Calu3 (cell line): ENCODE measurements around the gene SUMO3. TPM values are rescaled to one million over a fixed set of nuclear protein-coding genes. Genes with fewer than 3 reads are reported as not detected.
A peak's percentile ranks its signal among the peaks of the same experiment; 100 is the strongest.

ENCODE experiments used
- BruUV-seq: library from RNA; stranded (reverse); fragments of 400-500 nt; replicated peaks from 2 replicates; lab custom pipeline; 2021; lab: Mats Ljungman, UMichigan
- CTCF ChIA-PET: fragments of 300-600 bp; sonication (Branson Sonifier 250); formaldehyde crosslinking; loops from one replicate; lab custom pipeline; 2022; ENCODE audit warnings: antibody characterized with exemption; lab: Charles Lee
- DNase-seq: peaks from one replicate; pipeline ENCODE4 v3.0.0; 2022
- H3K27ac Mint-ChIP-seq: one replicate; pipeline ENCODE4 v1.8.0; 2022; ENCODE audit warnings: mixed read lengths; ENCODE audit not compliant: unreplicated experiment
- H3K27me3 Mint-ChIP-seq: one replicate; pipeline ENCODE4 v1.8.0; 2022; ENCODE audit warnings: mixed read lengths; ENCODE audit not compliant: unreplicated experiment
- H3K36me3 Mint-ChIP-seq: one replicate; pipeline ENCODE4 v1.8.0; 2022; ENCODE audit warnings: mild to moderate bottlenecking, moderate library complexity, mixed read lengths; ENCODE audit not compliant: insufficient read depth, unreplicated experiment
- H3K4me1 Mint-ChIP-seq: one replicate; pipeline ENCODE4 v1.8.0; 2022; ENCODE audit warnings: mild to moderate bottlenecking, low read depth, mixed read lengths; ENCODE audit not compliant: unreplicated experiment
- H3K4me3 Mint-ChIP-seq: one replicate; pipeline ENCODE4 v1.8.0; 2022; ENCODE audit warnings: mild to moderate bottlenecking, low read depth, moderate library complexity, mixed read lengths; ENCODE audit not compliant: unreplicated experiment
- H3K9me3 Mint-ChIP-seq: one replicate; pipeline ENCODE4 v1.8.0; 2022; ENCODE audit warnings: low read depth, mixed read lengths; ENCODE audit not compliant: unreplicated experiment
- CTCF ChIP-seq: fragments of 200-600 bp; IDR thresholded peaks from one replicate; pipeline ENCODE4 v1.8.0; 2022; ENCODE audit warnings: antibody characterized with exemption; ENCODE audit not compliant: unreplicated experiment
- intact Hi-C: fragments of 100-400 bp; cut with micrococcal nuclease; formaldehyde crosslinking; loops from one replicate; pipeline ENCODE4 v1.10.0; 2022; ENCODE audit not compliant: unreplicated experiment
- total RNA-seq: library from RNA; stranded (reverse); gene quantifications from 2 replicates; pipeline ENCODE4 v1.2.3, GENCODE V29; 2022

SUMO3 gene
- total RNA-seq, 1 experiment from 2014 or later = 56.7 TPM

GRCh38 chr21:44853601-44854390 lies 35.9 kb upstream of the SUMO3 start:
- H3K27ac Mint-ChIP-seq = no peak overlapping the region
- peaks cover 18% of the 10 kb centered on the region for H3K36me3 Mint-ChIP-seq
- H3K4me3 Mint-ChIP-seq = no peak overlapping the region

DNA sequence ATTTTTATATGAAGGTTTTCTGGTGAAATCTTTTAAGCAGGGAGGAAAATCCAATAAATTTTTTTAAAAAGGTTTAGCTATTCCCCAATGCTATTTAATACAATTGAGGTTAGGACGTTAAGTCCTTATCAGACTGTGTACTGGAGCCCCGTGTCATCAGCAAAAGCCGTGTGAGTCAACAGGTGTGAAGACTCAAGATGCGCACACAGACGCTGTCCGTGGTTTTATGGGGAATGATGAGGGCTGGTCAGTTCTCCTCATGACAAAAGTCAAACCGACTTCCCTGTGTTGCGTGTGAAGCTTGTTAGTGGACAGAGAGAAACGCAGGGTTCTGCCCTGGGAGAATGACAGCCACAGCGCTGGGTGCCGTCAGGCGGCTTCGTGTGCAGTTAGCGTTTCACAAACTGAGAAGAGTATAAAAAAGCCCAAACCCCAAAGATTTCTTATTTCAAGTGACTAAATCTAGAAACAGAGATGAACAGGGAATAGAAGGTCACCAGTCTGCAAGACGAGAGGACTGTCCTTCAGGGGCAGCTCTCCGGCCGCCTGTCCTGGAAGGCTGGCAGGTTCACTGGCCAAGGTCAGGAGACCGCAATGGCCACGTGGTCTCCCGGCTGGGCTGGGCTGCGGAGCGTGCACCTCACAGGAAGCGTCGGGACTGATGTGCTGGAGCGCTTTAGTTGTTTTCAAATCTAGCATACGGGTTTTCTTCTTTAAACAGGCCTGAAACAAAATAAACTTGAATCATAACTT lies 33.2 kb upstream of the SUMO3 start:
- BruUV-seq = no TSS peak
- Mint-ChIP-seq H3K27ac (no peak overlapping the region), H3K9me3 (no peaks in the 10 kb centered on the region), H3K36me3 (peaks cover 21% of the 10 kb centered on the region), H3K4me3 (no peak overlapping the region), H3K4me1 (no peaks in the 10 kb centered on the region), H3K27me3 (no peaks in the 10 kb centered on the region)
- CTCF ChIA-PET = no interaction called here
- no peak for TF ChIP-seq CTCF
- DNase-seq = no peak
- intact Hi-C loops = no loop called here

More at GRCh38 chr21:44853601-44854390, 35.9 kb upstream of the SUMO3 start:
- Mint-ChIP-seq H3K27me3 (no peaks in the 10 kb centered on the region), H3K4me1 (no peaks in the 10 kb centered on the region), H3K9me3 (no peaks in the 10 kb centered on the region)
- no peak for TF ChIP-seq CTCF
- DNase-seq = no peak
- intact Hi-C loops = no loop called here
- CTCF ChIA-PET = interaction anchor here (0.7 kb wide), 1 partner anchor 38 kb away, joined by 8 read pairs; no protein-coding TSS in a partner anchor
- BruUV-seq = no TSS peak

DNA sequence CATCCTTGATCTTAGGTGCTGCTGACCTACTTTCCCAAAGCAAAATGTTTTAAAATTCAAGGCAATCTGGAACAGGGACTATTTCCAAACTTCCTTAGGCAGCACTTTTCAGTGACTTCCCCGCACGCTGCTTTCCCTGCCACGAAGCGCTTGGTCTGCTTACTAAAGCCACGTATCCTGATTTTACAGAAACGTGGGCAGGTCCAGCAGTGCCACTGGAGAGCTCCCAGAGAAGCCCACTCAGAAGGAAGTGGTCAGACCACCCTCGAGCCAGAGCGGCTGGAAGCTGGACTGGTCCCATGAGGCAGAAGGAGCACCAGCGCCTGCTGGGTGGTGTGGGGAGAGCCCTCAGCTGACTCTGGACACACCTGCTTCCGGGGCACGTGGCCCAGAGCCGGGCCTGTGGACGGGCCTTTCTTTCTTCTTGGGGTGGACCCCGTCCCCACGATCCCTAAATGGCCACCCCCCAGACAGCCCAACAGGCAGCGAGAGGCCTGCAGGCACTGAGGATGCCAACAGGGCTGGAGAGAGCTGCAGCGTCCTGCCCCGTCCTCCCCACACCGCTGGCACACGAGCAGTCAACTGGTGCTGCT lies 32.4 kb upstream of the SUMO3 start:
- CTCF ChIA-PET = no interaction called here
- Mint-ChIP-seq H3K9me3 (no peaks in the 10 kb centered on the region), H3K4me1 (no peaks in the 10 kb centered on the region), H3K27me3 (no peaks in the 10 kb centered on the region), H3K36me3 (peaks cover 20% of the 10 kb centered on the region), H3K27ac (no peak overlapping the region), H3K4me3 (no peak overlapping the region)
- BruUV-seq = no TSS peak
- TF ChIP-seq CTCF = no peak
- no peak for DNase-seq
- intact Hi-C loops = no loop called here

DNA sequence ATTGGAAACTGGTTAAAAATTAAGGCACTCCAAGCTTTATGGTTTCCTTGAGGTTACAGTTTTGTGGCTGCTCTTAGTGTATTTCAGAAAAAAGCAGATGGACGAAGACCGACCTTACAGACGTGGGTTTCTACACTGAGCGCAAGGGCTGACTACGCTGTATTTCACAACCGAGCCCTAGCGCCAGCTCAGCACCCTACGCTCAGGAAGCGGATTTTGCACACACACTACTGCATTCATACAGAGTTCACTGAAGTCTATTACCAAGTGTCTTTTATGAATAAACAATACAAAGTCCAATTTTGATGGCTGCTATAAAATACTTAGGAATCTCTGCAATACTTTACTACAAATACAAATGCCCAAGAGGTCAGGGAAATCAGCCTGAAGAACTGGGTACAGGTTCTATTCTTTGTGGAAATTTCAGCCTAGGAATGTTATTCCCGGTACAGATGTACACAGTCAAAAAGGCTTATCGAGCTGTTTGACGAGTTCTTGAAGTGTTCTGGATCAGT lies 31.8 kb upstream of the SUMO3 start:
- Mint-ChIP-seq H3K27ac (no peak overlapping the region), H3K9me3 (no peaks in the 10 kb centered on the region), H3K27me3 (no peaks in the 10 kb centered on the region), H3K36me3 (peaks cover 21% of the 10 kb centered on the region), H3K4me1 (no peaks in the 10 kb centered on the region), H3K4me3 (no peak overlapping the region)
- CTCF ChIA-PET = no interaction called here
- no peak for DNase-seq
- intact Hi-C loops = no loop called here
- no peak for TF ChIP-seq CTCF
- BruUV-seq = TSS peak; percentile 67
